ENCODE data around the gene FCMR.
"Not testable (repeated sequence)": the region's sequence is repeated elsewhere in the genome, so short reads cannot be mapped to it uniquely, and the experiment has no call there.

FCMR gene

DNA sequence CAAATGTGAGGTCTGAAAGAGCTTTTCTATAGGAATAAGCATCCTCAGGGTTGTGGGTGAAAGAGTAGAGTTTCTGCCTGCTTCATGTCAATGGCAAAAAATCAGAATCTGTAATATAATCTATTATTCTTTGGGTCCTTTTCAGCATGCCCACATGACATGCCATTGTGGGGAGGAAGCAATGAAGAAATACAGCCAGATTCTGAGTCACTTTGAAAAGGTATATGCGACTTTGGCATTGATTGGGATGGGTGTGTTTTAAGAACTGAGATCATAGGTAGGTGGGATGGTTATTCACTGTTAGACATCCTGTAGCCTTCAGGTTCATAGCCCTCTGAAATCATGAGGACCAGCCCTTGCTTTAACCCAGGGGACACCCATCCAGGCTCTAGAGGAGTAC lies 54.5 kb downstream of the FCMR start:
- DNase-seq, result no peak

DNA sequence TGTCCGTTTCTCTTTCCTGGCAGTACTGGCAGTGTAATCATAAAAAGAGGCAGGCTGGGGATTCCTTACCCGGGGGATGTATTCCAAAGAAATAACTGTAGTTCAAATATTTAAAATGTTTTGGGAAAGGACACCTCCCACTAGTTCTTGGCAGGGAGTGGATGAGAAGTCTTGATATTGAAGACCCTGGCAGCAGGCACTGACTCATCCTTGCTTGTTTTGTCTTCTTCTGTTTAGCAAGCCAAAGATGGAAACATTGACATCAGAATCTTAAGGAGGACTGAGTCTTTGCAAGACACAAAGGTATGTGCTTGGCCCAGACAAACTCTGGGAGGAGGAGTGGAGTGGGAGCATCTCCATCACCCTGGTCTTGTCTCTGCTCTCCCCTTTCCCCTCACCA lies 55.7 kb downstream of the FCMR start:
- no peak for DNase-seq

DNA sequence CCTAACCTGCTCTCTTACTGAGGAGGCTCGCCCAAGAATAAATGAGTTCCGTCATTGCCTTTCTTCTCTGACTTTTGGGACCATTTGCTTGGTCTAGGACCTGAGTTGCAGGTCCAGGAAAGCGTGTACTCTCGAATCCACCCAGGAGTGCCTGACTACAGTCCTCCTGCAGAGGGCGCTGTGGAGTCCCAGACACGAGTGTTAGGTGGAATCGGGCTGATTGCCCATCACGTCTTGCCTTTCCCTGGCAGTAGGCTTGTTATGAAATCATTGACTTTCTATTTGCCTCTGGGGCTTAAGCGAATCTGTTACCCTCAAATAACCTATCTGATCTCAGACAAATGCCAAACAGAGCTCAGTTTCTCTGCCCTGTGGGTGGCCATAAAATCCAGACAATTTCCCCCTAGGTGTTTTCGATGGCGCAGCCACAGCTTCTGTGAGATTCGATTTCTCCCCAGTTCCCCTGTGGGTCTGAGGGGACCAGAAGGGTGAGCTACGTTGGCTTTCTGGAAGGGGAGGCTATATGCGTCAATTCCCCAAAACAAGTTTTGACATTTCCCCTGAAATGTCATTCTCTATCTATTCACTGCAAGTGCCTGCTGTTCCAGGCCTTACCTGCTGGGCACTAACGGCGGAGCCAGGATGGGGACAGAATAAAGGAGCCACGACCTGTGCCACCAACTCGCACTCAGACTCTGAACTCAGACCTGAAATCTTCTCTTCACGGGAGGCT lies 56.6 kb downstream of the FCMR start, which contains the start of gene IL20:
TSS of gene IL20 (plus strand) at position 685 of the 733 bp plus-strand sequence. CDS start 230 bp downstream, outside the sequence.
- DNase-seq, result no peak

DNA sequence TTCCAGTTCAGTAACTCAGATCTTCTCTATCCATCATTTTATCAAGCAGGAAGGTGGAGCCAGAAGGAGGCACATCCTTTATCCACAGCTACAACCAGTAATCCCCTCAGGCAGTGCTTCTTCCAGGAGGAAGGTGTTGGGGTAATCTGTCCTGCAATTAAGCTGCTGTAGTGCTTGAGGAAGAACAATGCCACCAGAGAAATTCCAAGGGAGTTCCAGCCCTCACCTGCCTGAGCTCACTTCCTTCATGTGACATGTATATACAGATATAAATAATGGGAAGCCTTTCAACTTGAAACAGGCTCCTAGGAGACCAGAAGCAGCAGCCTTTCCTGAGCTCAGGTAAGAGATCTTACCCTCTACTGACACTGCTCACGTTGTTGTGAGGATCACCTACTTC lies 58.5 kb downstream of the FCMR start:
- DNase-seq, result no peak

DNA sequence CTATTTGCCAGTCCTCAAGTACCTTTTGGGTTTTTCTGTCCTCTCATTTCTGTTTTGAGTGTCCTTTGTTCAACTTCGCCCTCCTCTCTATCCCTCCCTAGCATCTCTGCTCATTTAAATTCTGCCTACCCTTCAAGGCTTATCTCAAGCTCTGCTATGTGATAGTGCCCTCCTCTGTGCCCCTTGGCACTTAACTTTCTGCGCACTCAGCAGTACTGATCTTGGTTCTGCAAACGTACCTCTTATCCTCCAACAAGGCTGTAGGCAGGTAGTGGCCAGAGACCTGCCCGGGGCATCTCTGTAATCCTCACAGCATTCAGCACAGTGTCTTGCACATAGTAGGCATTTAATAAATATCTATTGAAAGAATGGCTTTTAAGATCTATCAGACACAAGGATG lies 61.6 kb downstream of the FCMR start:
- no peak for DNase-seq

DNA sequence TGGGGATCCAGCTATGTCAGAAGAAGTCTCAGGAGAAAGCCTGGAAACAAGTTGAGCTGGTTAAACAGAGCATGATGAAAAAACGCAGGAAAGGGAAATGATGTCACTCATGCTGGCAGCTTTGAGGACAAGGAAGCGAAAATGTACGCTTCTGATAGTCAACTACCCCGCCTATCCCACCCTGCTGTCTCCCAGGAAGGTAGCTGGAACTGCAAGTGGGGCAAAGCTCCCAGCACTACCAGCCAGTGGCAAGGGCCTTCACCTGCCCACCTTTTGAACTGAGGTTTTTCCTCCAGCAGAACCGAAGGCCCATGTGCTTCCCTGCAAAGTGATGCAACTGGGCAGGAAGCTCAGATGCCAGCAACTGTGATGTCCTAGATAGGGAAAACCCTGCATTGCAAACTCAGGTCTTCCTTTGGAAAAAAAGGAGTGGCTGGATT lies 62.6 kb downstream of the FCMR start:
- no peak for DNase-seq

DNA sequence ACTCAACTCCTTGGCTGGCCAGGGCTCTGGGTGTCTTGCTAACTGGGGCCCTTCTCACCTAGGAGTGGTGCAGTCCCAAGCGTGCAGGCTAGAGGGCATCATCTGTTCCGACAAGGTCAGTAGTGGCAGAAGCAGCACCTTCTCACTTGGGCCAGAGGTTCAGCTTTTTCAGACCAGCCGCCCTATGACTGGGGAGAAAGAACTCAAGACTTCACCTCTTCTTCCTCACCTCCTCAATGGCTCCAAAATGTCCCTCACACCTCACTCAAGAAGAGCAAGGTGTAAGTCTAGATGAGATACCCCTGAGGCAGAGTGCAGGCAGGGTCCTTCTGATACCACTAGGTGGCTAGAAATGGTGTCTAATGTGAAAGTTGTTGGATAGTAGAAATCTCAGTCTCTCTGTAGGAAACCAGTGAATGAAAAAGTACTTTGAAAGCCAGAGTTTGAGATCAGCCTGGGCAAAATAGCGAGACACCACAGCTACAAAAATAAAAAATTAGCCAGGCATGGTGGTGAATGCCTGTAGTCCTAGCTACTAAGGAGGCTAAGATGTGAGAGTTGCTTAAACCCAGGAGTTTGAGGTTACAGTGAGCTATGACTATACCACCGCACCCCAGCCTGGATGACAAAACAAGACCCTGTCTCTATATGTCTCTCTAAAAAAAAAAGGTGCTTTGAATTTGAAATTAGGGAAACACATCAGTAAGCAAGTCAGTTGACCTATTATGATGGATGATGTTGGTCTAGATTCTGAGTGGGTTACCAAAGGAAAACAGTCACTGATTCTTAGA lies 64.9 kb downstream of the FCMR start:
- DNase-seq, result no peak

DNA sequence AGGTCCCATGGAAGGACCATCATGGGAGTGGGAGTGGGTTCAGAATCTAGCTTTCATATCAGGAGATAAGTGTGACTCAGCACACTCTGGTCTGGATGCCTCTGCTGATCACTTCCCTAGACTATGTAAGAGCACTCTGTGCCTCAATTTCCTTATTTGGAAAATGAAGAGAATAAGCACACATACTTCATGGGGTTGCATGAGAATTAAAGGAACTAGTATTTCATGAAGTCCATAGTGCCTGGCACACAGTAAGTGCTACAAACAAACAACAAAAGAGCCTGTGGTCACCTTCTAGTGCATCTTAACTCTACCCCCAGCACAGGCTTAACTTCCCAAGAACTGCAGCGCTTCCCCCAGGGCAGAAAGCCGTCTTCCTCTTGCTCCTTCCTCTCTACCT lies 65.9 kb downstream of the FCMR start:
- no peak for DNase-seq

DNA sequence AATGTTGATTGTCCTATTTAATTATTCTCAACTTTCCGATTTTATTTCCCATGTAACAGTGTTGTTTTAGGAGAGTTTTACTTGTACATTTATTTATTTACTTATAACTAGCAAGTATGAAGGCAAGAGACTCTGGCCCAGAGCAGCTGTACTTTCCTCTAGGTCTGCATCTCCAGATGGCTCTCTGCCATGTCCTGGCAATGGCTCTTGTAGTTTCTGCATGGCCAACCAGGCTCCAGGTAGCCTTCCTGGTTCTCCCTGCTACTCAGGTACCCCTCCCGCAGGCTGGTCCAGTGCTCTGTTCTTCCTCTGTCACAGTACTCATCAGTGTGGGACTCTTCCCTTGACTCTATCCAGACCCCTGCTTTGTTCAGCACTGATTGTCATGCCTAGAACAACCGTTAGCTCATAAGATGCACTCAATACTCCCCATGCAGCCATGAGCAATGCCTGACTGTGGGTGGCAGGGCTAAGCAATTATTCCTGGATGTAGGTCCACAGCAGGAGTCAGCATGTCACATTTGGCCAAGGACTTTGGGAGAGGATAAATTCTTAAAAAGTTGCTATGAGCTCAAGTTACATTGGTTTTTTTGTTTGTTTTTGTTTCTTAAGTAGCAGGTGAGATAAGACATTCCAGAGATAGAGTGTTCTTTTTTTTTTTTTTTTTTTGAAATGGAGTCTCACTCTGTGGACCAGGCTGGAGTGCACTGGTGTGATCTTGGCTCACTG lies 67.2 kb downstream of the FCMR start:
- DNase-seq, result no peak

DNA sequence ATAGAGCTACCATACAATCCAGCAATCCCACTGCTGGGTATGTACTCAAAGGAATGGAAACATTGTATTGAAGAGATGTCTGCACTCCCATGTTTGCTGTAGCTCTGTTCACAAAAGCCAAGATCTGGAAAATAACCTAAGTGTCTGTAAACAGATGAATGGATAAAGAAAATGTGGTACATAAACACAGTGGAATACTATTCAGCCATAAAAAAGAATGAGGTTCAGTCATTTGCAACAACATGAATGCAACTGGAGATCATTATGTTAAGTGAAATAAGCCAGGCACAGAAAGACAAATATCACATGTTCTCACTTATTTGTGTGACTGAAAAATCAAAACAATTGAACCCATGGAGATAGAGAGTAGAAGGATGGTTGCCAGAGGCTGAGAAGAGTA lies 68.0 kb downstream of the FCMR start:
- not testable (repeated sequence) for DNase-seq
